Motor neuron (in vitro differentiated cells): ENCODE results near the gene ATRN. TPM values are rescaled to one million over a fixed set of nuclear protein-coding genes. Genes with fewer than 3 reads are reported as not detected.

Experiments
- ATAC-seq, 8 experiments: fragments of 200-7000 bp; cut with Tn5 transposase; replicated peaks in 6 of 8; 2 replicates each; pipeline ENCODE4 v1.8.0; 2021; ENCODE audit warnings: mild to moderate bottlenecking in 8 of 8, moderate library complexity in 8 of 8
- H3K27ac ChIP-seq, 2 donors: fragments of 250-450 bp; sonication (Bioruptor Pico); 2 replicates each; pipeline ENCODE4 v1.9.0; 2021; ENCODE audit warnings: antibody characterized with exemption in 2 of 2, mild to moderate bottlenecking in 2 of 2, moderate library complexity in 1 of 2
- H3K4me1 ChIP-seq, 2 donors: fragments of 250-450 bp; sonication (Bioruptor Pico); replicated peaks in 1 of 2; 2 replicates each; pipeline ENCODE4 v1.6.1; 2021; ENCODE audit warnings: antibody characterized with exemption in 2 of 2, mild to moderate bottlenecking in 2 of 2, moderate library complexity in 1 of 2
- H3K4me3 ChIP-seq, 5 donors: fragments of 250-450 bp; sonication (Bioruptor Pico); 2 replicates each; pipeline ENCODE4 v1.9.0; 2021; ENCODE audit warnings: antibody characterized with exemption in 5 of 5, mild to moderate bottlenecking in 5 of 5, moderate library complexity in 4 of 5
- WGBS, 10 experiments: fragments of 450-650 bp; shearing (Covaris generic); methylation state at CpG; one replicate each; pipeline ENCODE4 v1.0.0; 2022; 5-methylcytosine and 5-hydroxymethylcytosine counted together
- in situ Hi-C, 9 experiments: fragments of 400-800 bp; cut with MboI; loops; one replicate each; pipeline ENCODE4 v1.15.0; 2021; ENCODE audit warnings: low sequenced_read_pairs in 9 of 9, low pct_unique_long_range_greater_than_20kb in 2 of 9; ENCODE audit not compliant: unreplicated experiment in 9 of 9
- total RNA-seq, 8 experiments: library from RNA; unstranded; fragments of 300-600 nt; gene quantifications; 2 replicates each; pipeline versions ENCODE4 v1.2.3 to v1.2.4, GENCODE V29; 2022

Gene ATRN
- total RNA-seq, 8 experiments from 2014 or later, result 21.7 to 50.0 (median 25.0) TPM

DNA sequence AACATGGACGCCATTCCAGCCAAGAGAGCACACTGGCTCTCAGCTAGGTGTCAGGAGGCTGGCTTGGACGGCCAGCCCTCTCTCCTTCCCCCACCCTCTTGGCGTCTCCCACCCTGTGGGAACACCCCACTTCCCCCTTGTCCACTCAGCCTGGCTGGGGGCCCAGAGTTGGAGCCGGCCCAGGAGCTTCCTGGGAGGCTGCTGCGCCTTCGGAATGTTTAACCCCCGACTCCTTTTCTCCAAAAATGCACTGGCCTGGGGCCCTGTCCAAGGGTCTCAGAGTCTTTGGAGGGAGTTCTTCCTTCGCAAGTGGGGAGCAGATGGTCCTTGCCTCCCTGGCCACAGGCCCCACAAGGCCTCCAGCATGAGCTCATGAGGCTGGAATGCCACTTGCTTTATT, 206.9 kb downstream of the ATRN start:
- Histone ChIP-seq H3K4me3 (no peak overlapping the region), H3K4me1 (peaks cover 3 to 11% of the 10 kb centered on the region in 2 donors), H3K27ac (no peak overlapping the region)
- WGBS, 10 experiments, result 100% methylated on average over 1 to 3 of the region's 8 CpGs; no CpG with 5 or more reads in 8 of the 10 experiments
- in situ Hi-C loops, result no loop called here
- ATAC-seq, result no peak

DNA sequence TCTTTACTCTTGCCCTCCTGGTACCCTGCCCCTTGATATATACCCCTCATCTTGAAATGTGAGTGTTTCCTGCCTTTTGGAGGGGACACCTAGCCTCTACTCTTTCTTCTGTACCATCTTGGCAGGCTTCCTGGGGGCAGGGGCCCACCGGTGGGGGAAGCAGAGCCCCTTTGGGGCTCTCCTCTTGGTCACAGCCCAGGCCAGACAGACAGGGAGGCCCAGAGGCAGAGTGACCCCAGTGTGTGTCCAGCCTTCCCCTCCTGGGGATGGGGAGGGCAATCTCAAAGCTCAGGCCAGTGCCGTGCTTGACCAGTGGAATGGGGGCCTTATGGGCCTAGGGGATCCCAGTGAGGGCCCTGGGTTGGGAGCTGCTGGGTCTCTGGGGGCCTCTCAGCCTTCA, 207.4 kb downstream of the ATRN start:
- Histone ChIP-seq H3K27ac (no peak overlapping the region), H3K4me3 (no peak overlapping the region), H3K4me1 (peaks cover 3 to 11% of the 10 kb centered on the region in 2 donors)
- 80% methylated on average over 1 of the region's 2 CpGs; no CpG with 5 or more reads in 9 of the 10 experiments for WGBS, 10 experiments
- ATAC-seq, result no peak
- in situ Hi-C loops, result no loop called here

DNA sequence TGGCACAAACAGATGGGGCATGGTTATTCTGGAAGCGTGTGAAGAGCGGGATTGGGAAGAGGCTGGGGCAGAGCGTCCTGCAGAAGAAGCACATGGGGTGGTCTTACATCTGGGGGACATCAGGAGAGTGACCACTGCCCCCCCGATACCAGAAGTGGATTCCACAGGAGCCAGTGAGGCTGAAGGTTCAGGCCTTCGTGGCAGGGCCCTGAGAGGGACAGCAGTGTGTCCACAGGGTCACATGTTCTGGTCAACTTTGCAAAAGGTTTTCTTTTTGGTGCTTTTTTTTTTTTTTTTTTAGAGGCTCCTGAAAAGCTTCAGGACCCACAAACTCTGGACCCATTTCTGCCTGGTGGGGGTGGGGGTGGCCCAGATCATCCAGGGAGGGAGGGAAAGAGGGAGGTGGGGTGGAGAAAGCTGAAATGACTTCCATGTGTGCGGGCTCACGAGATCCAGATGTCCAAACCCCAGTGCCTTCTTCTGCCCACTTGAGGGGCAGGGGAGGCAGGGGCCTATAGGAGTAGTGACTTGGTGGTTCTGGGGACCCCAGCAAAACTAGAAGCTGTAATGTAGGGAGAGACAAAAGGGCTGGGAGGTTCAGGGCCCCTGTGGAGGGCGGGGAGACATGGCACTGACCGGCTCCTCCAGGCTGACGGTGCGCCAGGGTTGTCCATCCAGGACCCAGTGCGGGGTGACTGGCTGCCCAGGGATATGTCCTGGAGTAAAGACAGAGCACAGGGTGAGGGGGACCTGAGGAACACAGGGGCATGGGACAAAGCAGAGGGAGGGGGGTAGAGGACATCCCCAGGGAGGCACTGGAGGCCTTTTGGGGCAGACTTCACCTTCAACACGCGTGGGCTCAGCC, 208.3 kb downstream of the ATRN start:
- in situ Hi-C loops, result no loop called here
- ATAC-seq, result no peak
- no peak overlapping the region for H3K27ac ChIP-seq
- H3K4me1 ChIP-seq, result peaks cover 3 to 11% of the 10 kb centered on the region in 2 donors
- no peak overlapping the region for H3K4me3 ChIP-seq
- WGBS, 10 experiments, result 20 to 80% (median 40%) methylated on average over 1 to 5 of the region's 14 CpGs; no CpG with 5 or more reads in 5 of the 10 experiments

DNA sequence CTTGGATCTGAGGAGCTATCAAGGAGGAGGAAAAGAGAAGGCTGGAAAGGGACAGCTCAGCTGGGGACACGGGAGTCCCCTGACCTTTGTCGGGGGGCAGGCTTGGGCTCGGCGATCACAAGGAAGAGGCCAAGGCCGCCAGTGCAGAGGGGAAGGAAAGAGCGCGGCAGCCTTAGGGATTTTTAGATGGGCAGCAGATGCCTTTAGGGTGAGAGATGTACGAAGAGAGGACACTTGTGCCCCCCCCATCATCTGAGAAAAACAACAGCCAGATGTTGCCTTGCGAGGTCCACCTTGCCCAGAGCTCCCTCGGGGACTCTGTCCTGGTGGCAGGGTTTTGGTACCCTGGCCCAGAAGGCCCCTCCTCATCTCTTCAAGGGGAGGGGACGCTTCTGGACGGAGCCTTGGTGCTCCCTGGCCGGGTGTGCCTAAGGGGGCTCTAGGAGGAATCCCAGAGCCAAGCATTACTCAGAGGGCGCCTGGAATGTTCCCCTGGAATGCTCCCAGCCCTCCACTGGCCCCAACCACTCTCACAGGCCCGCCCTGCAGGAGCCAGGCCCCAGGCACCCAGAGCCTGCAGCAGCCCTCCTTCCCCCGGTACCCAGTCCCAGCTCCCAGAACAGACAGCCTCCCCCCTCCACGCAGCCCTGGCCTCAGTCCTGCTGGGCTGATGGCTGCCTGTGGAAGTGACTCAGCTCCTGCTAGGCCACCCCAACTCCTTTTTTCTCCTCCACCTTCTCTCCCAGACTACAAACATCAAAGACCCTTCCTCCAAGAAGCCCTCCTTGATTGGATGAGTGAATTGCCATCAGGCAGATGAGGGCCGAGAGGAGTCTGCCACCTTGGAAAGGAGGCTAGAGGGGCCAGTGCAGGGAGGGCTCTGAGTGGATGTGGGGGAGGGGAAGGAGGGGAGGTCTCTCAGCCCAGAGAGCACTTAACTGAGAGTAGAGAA, 209.2 kb downstream of the ATRN start:
- ATAC-seq, result peak in 3 of 8 experiments; percentile 12 to 36 (median 21)
- no peak overlapping the region for H3K4me3 ChIP-seq
- peaks cover 8 to 11% of the 10 kb centered on the region in 2 donors for H3K4me1 ChIP-seq
- no peak overlapping the region for H3K27ac ChIP-seq
- in situ Hi-C loops, result no loop called here
- 57 to 80% (median 60%) methylated on average over 1 to 7 of the region's 18 CpGs; no CpG with 5 or more reads in 7 of the 10 experiments for WGBS, 10 experiments

DNA sequence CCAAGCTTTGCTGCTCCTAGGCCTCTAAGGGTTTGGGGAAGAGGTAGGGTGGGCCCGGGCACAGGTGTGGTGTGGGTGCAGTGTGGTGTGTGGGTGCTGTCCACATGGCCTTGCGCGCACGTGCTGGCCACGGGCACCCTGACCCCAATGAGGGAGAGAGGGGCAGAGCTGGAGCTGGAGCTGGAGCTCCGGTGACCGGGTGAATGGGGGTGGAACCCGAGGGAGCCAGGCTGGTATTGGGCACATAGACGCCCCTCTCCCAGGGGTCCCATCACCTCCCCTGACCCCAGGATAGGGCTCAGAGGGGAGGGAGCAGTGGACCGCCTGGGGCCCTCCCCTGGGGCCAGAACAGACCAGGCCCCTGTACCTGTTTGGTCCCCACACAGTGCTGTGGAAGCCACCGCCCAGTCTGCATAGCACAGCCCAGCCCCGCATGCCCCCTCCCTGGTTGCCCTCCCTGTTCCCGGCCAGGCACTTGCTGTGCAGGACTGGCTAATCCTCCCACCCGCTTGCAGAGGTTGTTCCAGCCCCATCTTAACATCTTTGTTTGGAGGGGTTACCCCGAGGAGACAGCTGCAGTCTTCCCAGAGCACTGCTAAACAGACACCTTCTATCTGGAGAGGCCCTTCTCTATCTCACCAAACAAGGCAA, 210.0 kb downstream of the ATRN start:
- no peak overlapping the region for H3K4me3 ChIP-seq
- no peak overlapping the region for H3K27ac ChIP-seq
- peaks cover 8 to 11% of the 10 kb centered on the region in 2 donors for H3K4me1 ChIP-seq
- WGBS, 10 experiments, result 0% methylated on average over 4 of the region's 15 CpGs; no CpG with 5 or more reads in 9 of the 10 experiments
- in situ Hi-C loops, result no loop called here
- peak in 1 of 8 experiments; percentile 3 for ATAC-seq

DNA sequence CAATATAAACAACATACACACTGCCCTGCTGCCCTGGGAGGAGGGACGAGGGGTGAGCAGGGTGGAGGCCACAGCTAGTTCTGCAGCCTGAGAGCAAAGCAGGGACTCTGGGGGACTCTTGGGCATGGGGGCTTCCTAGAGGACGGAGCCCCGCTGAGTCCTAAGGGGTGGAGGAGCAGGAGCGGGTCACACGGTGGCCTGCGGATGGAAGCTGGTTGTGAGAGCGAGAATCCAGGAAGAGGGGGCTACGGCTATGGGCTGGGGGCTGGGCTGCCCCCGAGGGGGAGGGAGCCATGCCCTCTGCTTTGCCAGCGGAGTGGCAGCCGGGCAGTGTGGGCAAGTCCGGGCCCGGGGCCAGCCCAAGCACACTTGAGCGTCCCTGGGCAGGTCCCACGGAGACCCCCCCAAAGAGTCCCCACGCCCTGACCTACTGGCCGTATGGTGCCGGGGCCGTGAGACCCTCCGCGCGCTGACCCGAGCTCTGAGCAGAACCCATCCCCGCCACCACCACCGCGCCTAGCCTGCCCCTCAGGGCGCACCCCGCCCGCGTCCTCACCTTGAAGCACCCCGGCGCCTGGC, 210.6 kb downstream of the ATRN start:
- Histone ChIP-seq H3K4me3 (no peak overlapping the region), H3K27ac (no peak overlapping the region), H3K4me1 (peaks cover 8 to 11% of the 10 kb centered on the region in 2 donors)
- WGBS, 10 experiments, result 18% methylated on average over 3 of the region's 32 CpGs; no CpG with 5 or more reads in 9 of the 10 experiments
- in situ Hi-C loops, result no loop called here
- ATAC-seq, result peak in 2 of 8 experiments; percentile 1 to 6

DNA sequence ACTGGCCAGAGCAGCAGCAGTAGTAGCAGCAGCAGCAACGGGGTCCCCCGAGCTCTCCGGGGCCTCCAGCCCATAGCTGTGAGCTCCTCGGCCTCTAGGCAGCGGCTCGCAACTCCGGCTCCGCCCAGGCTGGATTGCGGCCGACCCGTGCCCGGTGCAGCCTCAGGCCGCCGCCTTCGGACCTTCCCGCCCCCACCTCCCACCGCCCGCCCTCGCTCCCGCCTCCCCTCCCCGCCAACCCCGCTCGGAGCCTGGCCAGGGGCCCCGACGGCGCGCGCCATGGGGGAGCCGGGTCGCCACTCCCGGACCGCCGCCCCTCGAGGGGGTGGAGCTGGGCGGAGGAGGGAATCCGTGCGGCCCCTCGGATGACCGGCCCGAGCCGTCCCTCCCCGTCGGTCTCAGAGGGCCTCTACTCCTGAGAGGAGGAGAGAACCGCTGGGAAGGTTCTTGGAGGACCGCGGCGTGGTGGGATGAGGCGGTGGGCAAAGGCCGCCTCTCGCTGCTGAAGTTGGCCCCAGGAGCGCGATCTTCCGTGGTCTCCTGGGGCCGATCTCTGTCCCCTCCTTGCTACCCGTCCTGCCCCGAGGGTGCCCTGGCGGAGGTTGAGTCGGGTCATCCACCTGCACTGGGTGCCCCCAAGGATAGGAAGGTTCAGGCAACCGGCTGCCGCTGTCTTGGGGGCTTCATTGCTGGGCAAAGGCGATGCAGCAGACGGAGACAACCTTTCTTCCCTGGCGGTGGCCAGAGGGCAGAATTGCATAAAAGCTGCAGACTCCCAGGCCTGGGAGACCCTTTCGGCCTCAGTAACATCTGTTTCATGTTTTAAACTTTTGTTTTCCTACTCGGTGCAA, 211.3 kb downstream of the ATRN start, which contains the start of gene ADAM33:
Gene ADAM33 (minus strand): TSS at position 80 of the 851 bp plus-strand sequence. CDS start 6 bp downstream, at position 74.
- WGBS, 10 experiments, result 0 to 85% (median 28%) methylated on average over 1 to 15 of the region's 65 CpGs; no CpG with 5 or more reads in 2 of the 10 experiments
- in situ Hi-C loops, result no loop called here
- H3K4me1 ChIP-seq, result peaks cover 5 to 7% of the 10 kb centered on the region in 2 donors
- ATAC-seq, result peak; percentile 23 to 68 (median 52)
- no peak within 1 kb of the TSS for H3K4me3 ChIP-seq
- no peak within 1 kb of the TSS for H3K27ac ChIP-seq

DNA sequence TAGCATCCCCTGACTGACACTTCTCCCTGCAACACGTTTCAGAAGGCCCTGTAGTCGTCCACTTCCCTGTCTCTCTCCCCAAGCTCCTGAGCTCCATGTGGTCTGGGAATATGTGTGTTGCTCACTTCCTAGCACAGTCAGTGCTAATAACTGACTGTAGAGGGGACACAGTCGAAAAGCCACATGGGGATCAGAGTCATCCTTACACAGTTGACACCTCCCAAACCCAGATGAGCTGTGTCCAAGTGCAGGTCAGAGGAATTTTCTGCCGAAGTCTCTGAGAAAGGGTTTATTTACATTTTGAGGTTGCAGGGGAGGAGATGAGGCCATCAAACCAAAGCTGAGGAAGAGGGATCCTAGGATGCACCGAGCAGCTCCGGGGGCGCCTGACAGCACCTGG, 214.5 kb downstream of the ATRN start:
- Histone ChIP-seq H3K27ac (no peak overlapping the region), H3K4me1 (peaks cover 5 to 7% of the 10 kb centered on the region in 2 donors), H3K4me3 (no peak overlapping the region)
- in situ Hi-C loops, result no loop called here
- WGBS, 10 experiments, result 33 to 100% (median 49%) methylated on average over 1 to 7 of the region's 7 CpGs; no CpG with 5 or more reads in 3 of the 10 experiments
- ATAC-seq, result no peak

DNA sequence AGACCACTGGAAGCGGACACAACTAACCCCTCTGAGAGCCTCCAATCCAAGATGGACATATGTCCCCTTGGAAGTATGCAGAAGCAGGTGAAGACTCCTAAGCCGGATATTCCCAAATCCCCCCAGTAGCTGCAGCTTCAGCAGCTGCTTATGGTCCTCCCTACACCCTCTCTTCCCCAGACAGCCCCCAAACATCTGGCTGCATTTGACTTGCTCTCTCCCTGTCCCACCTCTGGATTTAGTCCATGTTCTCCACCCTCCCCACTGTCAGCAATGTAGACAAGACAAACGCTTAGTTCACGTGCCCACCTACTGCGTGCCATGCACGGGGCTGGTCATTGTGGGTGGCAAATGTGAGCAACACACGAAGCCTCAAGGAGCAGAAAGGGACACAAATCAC, 215.6 kb downstream of the ATRN start:
- Histone ChIP-seq H3K4me1 (peaks cover 5 to 7% of the 10 kb centered on the region in 2 donors), H3K27ac (no peak overlapping the region), H3K4me3 (no peak overlapping the region)
- ATAC-seq, result no peak
- in situ Hi-C loops, result no loop called here
- 33 to 95% (median 83%) methylated on average over 1 to 7 of the region's 7 CpGs; no CpG with 5 or more reads in 5 of the 10 experiments for WGBS, 10 experiments

DNA sequence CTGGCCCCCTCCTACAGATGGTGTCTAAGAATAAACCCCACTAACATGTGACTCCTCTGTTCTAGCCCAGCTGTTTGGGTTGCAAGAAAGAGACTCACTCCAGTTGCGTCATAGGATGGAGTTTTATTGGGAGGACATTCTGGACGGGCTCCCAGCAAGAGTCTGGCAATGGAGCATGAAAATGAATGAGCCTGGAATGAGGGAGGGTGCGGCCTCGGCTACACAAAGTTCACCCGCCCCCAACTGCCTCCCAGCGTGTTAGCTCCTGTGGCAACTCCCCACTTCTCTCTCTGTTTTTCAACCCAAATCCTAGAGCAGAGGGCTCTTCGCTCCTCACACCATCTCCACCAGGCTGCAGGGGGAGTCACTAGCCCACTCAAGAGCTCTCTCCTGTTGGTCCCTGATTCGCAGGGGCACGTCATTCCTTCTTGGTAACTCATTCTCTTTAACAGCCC, 216.1 kb downstream of the ATRN start:
- no peak overlapping the region for H3K4me3 ChIP-seq
- peaks cover 2 to 5% of the 10 kb centered on the region in 2 donors for H3K4me1 ChIP-seq
- ATAC-seq, result peak; percentile 39 to 87 (median 76)
- 0 to 75% (median 56%) methylated on average over 2 to 8 of the region's 9 CpGs; no CpG with 5 or more reads in 5 of the 10 experiments for WGBS, 10 experiments
- in situ Hi-C loops, result no loop called here
- H3K27ac ChIP-seq, result no peak overlapping the region

DNA sequence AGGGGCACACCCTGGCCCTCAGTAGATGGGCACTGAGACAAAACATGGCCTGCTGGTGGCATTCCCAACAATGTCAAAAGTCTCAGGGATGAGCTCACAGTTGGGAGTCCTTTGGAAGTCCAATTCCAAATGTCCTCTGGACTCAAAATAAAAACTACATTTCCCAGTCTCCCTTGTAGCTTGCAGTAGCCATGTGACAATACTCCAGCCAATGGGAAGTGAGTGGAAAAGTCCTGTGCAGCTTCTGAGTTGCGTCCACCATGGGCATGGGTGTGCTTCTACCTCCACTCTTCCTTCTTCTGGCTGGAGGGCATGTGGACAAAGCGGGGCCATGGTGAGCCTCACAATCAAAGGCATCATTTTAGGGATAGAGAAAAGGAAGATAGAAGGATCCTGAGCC, 216.8 kb downstream of the ATRN start:
- in situ Hi-C loops, result no loop called here
- ATAC-seq, result peak in 4 of 8 experiments; percentile 33 to 79 (median 43)
- peaks cover 0 to 5% of the 10 kb centered on the region in 2 donors for H3K4me1 ChIP-seq
- no peak overlapping the region for H3K27ac ChIP-seq
- no peak overlapping the region for H3K4me3 ChIP-seq
- WGBS, 10 experiments, result 46 to 70% (median 65%) methylated on average over 1 to 2 of the region's 2 CpGs; no CpG with 5 or more reads in 4 of the 10 experiments
